Measurements from ENCODE around the gene ARFGEF2.
A peak's percentile ranks its signal among the peaks of the same experiment; 100 is the strongest.

Gene ARFGEF2

DNA sequence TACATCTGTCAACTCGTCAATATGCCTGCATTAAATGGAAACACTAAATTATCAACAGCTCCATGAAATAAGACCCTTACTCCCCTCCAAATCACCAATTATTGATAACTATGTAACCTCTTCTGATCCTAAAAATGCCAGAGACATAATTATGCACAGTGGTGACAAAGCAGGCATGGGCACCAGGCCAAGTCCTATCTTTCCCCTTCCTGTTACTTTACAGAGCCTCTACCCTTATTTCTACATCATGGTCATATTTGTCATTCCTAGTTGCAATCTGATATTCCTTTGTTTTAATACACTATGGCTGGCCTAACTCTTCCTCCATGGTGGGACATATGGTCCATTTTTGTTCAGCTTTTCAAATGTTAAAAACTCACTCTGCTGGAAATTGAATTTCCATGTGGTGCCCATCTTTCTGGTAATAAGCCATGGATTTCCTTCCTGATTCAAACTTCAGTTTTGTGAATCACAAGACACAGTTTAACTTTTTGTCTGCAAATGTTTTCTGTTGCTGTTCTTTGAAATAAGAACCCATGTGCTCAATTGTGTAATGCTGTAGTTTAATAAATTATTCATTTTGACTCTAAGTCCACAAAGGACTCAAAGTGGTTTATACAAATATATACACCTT, 41.8 kb upstream of the ARFGEF2 start:
- peak; percentile 31 for DNase-seq
- no peaks in the 10 kb centered on the region for H3K27me3 ChIP-seq (replicated peaks)
- H3K4me3 ChIP-seq (ENCODE audit: low read depth, low read length): no peak overlapping the region
- H3K36me3 ChIP-seq (replicated peaks): no peaks in the 10 kb centered on the region
- in situ Hi-C loops (cut with HindIII; ENCODE audit: low pct_ligation_motif_present, low sequenced_read_pairs): no loop called here
- TF ChIP-seq, protein P1, sequence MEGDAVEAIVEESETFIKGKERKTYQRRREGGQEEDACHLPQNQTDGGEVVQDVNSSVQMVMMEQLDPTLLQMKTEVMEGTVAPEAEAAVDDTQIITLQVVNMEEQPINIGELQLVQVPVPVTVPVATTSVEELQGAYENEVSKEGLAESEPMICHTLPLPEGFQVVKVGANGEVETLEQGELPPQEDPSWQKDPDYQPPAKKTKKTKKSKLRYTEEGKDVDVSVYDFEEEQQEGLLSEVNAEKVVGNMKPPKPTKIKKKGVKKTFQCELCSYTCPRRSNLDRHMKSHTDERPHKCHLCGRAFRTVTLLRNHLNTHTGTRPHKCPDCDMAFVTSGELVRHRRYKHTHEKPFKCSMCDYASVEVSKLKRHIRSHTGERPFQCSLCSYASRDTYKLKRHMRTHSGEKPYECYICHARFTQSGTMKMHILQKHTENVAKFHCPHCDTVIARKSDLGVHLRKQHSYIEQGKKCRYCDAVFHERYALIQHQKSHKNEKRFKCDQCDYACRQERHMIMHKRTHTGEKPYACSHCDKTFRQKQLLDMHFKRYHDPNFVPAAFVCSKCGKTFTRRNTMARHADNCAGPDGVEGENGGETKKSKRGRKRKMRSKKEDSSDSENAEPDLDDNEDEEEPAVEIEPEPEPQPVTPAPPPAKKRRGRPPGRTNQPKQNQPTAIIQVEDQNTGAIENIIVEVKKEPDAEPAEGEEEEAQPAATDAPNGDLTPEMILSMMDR (IDR thresholded peaks at IDR 0.05; ENCODE audit: low read depth, low read length, missing control alignments): no peak
- H3K27ac ChIP-seq: no peak overlapping the region

DNA sequence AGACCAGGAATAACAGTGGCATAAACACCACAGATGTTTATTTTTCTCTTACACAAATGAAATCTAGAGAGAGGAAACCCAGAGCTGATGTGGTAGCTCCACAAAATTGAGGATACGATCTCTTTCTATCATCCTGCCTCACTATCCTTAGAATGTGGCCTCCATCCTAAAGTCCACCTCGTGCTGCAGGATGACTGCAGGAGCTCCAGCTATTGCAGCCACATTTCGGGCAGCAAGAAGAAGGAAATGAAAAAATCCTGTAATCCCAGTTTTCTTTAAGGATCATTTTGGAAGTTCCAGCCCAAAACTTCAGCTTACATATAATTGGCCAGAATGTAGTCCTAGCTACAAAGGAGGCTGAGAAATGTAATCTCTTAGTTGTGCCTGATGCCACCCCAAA, 41.2 kb upstream of the ARFGEF2 start:
- Histone ChIP-seq H3K36me3 (replicated peaks) (no peaks in the 10 kb centered on the region), H3K27ac (no peak overlapping the region), H3K27me3 (replicated peaks) (no peaks in the 10 kb centered on the region), H3K4me3 (ENCODE audit: low read depth, low read length) (no peak overlapping the region)
- no peak for DNase-seq
- TF ChIP-seq, protein P1 (IDR thresholded peaks at IDR 0.05; ENCODE audit: low read depth, low read length, missing control alignments): no peak
- in situ Hi-C loops (cut with HindIII; ENCODE audit: low pct_ligation_motif_present, low sequenced_read_pairs): no loop called here

DNA sequence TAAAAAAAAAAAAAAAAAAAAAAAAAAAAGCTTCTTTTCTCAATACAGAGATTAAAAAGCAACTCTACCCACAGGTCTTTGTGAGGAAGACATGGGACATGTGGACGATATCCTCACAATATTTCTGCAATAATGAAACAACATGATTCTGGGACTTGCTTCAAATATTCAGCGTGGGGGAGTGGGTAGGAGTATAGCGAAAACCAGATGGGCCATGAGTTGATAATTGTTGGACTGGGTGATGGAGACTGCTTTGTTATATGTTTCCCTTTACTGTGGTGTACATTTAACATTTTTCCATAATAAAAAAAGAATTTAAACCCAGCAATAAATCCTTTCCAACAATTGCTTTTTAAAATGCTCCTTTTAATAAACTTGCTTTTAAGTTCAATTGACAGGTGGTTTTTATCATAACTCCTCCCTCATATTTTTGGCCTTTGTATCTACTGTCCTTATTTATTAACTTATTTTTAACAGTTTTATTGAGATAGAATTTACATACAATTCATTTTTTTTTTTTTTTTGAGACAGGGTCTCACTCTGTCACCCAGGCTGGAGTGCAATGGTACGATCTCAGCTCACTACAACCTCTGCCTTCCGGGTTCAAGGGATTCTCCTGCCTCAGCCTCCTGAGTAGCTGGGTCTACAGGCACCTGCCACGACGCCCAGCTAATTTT, 40.4 kb upstream of the ARFGEF2 start:
- in situ Hi-C loops (cut with HindIII; ENCODE audit: low pct_ligation_motif_present, low sequenced_read_pairs): no loop called here
- H3K27ac ChIP-seq: no peak overlapping the region
- TF ChIP-seq, protein P1 (IDR thresholded peaks at IDR 0.05; ENCODE audit: low read depth, low read length, missing control alignments): no peak
- no peak overlapping the region for H3K4me3 ChIP-seq (ENCODE audit: low read depth, low read length)
- no peaks in the 10 kb centered on the region for H3K27me3 ChIP-seq (replicated peaks)
- H3K36me3 ChIP-seq (replicated peaks): no peaks in the 10 kb centered on the region
- DNase-seq: no peak

DNA sequence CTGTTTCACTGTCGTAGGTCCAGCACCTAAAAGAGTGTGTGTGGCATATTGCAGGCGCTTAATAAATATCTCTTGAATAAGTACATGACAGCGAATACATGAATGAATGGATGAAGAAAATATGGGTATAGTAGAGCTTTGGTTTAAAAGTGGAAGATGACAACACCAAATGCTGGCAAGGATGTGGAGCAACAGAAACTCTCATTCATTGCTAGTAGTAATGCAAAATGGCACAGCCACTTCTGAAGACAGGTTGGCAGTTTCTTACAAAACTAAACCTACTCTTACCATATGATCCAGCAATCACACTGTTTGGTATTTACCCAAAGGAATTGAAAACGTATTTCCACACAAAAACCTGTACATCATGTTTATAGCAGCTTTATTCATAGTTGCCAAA, 36.3 kb upstream of the ARFGEF2 start:
- in situ Hi-C loops (cut with HindIII; ENCODE audit: low pct_ligation_motif_present, low sequenced_read_pairs): no loop called here
- Histone ChIP-seq H3K36me3 (replicated peaks) (no peaks in the 10 kb centered on the region), H3K27ac (no peak overlapping the region), H3K27me3 (replicated peaks) (no peaks in the 10 kb centered on the region), H3K4me3 (ENCODE audit: low read depth, low read length) (no peak overlapping the region)
- TF ChIP-seq, protein P1 (IDR thresholded peaks at IDR 0.05; ENCODE audit: low read depth, low read length, missing control alignments): no peak
- DNase-seq: no peak

DNA sequence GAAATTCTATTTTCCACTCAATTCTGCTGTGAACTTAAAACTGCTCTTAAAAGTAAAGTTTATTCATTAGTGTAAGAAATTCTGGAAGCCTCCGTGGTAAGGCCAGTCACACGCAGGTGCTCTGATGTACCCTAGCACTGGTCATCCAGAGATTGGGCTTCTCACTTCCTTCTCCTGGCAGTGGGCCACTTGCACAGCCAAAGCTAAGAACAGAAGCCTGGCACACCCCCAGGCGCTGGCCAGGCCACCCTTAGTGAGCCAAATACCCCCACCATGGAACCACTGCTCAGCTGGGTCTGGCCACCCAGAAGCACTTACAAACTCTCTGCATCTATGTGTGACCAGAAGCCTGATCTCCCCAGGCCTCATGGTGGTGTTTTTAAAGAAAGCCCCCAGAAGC, 35.3 kb upstream of the ARFGEF2 start:
- in situ Hi-C loops (cut with HindIII; ENCODE audit: low pct_ligation_motif_present, low sequenced_read_pairs): no loop called here
- no peak overlapping the region for H3K4me3 ChIP-seq (ENCODE audit: low read depth, low read length)
- H3K27me3 ChIP-seq (replicated peaks): no peaks in the 10 kb centered on the region
- no peak overlapping the region for H3K27ac ChIP-seq
- DNase-seq: no peak
- TF ChIP-seq, protein P1 (IDR thresholded peaks at IDR 0.05; ENCODE audit: low read depth, low read length, missing control alignments): no peak
- no peaks in the 10 kb centered on the region for H3K36me3 ChIP-seq (replicated peaks)

All from brain microvascular endothelial cell (primary cell).